NCI-H748 (cell line): ENCODE measurements around the gene NCAPG2.

Experiments
- DNase-seq: peaks from one replicate; lab custom pipeline; 2025; ENCODE audit not compliant: unreplicated experiment; lab: John Stamatoyannopoulos, UW

Gene NCAPG2, protein sequence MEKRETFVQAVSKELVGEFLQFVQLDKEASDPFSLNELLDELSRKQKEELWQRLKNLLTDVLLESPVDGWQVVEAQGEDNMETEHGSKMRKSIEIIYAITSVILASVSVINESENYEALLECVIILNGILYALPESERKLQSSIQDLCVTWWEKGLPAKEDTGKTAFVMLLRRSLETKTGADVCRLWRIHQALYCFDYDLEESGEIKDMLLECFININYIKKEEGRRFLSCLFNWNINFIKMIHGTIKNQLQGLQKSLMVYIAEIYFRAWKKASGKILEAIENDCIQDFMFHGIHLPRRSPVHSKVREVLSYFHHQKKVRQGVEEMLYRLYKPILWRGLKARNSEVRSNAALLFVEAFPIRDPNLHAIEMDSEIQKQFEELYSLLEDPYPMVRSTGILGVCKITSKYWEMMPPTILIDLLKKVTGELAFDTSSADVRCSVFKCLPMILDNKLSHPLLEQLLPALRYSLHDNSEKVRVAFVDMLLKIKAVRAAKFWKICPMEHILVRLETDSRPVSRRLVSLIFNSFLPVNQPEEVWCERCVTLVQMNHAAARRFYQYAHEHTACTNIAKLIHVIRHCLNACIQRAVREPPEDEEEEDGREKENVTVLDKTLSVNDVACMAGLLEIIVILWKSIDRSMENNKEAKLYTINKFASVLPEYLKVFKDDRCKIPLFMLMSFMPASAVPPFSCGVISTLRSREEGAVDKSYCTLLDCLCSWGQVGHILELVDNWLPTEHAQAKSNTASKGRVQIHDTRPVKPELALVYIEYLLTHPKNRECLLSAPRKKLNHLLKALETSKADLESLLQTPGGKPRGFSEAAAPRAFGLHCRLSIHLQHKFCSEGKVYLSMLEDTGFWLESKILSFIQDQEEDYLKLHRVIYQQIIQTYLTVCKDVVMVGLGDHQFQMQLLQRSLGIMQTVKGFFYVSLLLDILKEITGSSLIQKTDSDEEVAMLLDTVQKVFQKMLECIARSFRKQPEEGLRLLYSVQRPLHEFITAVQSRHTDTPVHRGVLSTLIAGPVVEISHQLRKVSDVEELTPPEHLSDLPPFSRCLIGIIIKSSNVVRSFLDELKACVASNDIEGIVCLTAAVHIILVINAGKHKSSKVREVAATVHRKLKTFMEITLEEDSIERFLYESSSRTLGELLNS

DNA sequence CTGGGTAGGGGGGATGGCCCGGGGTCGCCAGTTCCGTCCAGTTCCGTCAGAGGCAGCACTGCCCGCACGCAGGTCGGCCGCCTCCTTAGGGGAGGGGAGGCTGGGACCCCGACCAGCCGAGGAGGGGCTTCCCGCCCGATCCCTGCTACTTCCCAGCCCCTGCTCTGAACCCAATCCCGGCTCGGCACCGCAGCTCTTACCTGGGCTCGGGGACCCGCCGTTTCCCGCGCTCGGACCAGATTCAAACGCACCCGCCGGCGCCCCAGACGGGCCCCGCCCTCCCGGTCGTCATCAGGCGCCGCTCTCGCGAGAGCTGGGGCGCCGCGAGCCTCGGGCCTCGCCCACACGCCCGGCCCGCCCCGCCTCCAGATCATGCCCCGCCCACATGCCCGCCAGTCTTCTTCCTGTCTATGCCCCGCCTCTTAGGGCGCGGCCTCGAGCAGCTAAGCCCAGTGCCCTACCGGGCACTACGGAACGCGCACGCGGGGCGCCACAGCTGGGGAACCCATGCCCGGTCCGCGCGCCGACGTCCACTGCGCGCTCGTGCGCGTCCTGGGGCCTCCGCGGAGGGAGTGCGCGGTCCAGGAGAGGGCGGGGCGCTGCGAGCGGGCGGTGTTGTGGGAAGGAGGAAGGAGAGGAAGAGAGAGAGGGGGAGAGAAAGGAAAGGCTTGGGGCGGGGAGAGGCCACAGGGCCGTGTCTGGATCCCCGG lies at the start of gene NCAPG2:
NCAPG2 (minus strand) TSS at position 281 of the 710 bp plus-strand sequence. CDS start 2,905 bp downstream, outside the sequence.
- DNase-seq, result peak; percentile 99

DNA sequence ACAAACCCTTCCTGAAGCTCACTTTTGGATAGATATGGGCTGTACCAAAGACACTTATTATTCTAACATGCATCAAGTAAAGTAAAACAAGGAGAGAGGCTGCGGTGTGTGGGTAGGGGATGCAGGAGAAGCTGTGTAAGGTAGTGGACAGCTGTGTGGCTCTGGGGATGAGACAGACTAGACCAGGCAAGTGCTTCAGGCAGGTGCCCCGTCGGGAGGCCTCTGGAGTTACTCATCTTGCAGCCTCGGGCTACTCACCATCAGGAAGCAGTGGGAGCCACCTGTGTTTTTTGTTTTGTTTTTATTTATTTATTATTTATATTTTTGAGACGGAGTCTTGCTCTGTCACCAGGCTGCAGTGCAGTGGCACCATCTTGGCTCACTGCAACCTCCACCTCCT lies 49.3 kb upstream of the NCAPG2 start:
- DNase-seq, result no peak

DNA sequence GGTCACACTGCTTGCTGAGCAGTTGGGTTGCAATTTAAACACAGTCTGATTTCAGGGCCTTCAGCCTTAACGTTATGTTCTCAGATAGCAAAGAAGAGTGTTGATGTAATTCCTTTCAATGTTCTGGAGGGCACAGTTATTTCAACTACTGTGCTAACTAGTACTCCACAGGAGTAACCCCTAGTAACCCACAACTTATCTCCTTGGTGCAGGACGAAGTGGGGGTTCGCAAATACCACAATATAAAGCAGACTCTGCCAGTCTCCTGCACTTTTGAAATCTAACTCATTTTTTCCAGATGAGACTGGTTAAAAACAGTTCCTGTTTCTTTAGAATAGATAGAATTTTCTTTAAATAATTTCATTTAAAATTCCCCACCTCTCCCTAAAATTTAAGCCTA lies 47.1 kb upstream of the NCAPG2 start:
- no peak for DNase-seq

DNA sequence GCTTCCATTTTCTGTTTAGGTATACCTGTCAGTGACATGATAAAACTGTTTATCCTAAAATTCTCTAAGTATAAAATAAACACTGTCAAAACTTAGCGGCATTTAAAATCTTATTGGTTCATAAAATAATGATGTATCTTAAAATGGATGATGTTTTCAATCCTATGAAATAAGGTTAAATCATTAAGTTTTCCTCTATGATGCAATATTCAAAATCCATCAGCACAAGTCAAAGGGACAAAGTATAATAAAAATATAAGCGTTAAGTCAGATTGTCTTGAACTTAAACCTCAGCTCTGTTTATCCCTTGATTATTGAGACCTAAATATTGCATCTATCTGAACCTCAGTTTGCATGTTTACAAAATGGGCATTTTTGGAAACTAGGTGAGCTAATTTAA lies 46.6 kb upstream of the NCAPG2 start:
- DNase-seq, result no peak

DNA sequence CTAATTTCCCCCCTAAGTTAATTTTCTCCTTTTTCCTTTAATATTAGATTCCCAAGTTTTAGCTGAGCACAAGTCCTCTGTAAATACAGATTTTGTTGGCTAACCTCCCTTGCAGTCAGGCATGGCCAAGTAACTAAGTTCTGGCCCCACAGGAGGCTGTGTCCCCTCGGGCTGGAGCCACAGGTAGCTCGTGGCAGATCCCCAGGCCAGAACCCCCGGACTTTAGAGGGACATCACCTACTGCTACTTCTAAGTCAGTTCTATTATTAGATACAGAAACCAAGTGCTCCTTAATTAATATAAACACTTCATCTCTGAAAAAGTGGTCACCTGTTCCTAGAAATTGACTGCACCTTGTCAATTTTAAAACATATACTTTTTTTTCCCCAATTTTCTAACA lies 46.1 kb upstream of the NCAPG2 start:
- DNase-seq, result no peak

DNA sequence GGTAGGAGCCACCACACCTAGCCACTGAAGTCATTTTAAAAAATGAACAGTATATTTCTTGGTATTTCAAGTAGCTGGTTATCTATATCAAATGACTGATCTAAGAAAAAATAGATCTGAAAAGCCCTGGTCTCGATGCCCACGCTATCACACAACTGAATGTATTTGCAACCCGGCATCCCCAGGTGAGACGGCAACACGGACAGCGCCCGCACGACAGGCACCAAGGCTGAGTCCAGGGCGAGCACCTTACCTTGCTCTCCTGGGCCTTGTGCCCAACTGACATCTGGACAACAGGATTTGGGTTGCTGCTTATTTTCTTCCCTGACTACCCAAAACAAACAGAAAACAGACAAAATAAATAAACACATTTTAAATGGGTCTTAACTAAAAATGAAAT lies 44.8 kb upstream of the NCAPG2 start:
- DNase-seq, result no peak

DNA sequence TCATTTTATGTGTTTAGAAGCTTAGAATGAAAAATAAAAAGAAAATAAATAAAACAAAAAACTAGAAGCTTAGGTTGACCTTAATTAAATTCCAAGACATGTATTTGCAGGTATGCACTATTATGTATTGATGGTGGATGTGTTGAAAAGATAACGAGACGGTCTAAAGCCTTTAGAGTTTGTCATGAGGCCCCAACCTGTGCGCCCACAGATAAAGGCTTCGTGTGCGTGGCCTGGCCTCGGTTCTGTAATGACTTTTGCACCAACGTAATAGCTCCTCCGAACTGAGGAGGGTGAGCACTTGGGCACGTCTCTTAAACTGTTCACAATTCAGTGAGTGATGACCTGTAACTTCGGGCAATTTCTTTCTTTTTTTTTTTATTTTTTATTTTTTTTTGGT lies 43.7 kb upstream of the NCAPG2 start:
- no peak for DNase-seq

DNA sequence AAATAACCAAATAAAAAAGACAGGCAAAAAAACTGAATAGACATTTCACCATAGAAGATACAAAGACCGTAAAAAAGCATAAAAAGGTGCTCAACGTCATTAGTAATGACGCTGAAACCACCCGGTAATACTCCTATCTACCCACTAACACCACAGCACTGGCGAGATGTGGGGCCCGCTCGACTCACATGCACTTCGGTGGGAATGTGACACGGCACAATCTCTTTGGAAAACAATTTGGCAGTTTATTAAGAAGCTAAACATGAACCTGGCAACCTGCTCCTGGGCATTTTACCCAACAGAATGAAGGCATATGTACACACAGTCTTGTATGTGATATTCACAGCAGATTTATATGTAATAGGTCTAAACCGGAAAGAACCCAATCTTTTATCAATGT lies 42.8 kb upstream of the NCAPG2 start:
- no peak for DNase-seq

DNA sequence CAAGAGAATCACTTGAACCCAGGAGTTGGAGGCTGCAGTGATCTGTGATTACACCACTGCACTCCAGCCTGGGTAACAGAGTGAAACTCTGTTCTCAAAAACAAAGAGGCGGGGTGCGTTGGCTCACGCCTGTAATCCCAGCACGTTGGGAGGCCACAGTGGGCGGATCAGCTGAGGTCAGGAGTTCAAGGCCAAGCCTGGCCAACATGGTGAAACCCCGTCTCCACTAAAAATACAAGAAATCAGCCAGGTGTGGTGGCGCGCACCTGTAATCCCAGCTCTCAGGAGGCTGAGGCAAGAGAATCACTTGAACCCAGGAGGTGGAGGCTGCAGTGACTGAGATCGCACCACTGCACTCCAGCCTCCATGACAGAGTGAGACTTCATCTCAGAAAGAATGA lies 42.4 kb upstream of the NCAPG2 start:
- DNase-seq, result no peak

DNA sequence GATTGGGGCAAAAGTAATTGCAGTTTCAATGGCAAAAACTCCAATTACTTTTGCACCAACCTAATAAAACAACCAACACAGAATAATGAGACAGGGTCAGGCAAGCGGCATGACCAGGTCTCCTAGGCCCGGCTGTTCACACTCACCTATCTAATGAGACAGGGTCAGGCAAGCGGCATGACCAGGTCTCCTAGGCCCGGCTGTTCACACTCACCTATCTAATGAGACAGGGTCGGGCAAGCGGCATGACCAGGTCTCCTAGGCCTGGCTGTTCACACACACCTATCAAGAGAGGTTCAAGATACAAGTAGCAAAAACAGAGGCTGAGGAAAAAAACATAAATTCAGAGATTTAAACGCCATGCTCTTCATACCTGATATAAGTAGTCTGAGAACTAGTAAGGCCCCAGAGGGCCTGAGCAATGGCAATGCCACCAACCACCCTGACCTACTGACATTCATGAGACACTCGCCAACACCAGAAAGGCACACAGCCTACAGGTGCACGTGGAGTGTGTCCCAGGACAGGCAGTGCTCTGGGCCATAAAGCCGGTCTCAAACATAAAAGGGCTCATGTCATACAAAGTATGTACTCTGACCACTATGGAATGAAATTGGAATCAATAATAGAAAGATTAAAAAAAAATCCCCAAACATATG lies 40.6 kb upstream of the NCAPG2 start:
- no peak for DNase-seq

DNA sequence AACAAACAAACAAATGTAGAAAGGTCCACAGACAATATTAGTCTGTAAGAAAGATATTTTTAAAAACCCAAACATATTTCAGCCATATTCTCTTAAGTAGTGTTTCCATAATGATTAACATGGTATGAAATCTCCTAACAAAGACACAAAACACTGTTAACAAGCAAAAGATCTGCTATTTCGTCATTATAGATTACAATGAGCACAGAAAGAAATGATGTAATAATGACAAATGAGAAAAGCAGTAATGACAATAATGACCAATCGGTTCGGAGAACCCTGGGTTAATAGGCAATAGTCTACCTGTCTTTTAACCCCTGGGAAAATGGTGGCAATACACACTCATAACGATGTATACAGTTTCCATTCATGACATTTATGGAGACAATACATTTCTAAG lies 39.5 kb upstream of the NCAPG2 start:
- no peak for DNase-seq

DNA sequence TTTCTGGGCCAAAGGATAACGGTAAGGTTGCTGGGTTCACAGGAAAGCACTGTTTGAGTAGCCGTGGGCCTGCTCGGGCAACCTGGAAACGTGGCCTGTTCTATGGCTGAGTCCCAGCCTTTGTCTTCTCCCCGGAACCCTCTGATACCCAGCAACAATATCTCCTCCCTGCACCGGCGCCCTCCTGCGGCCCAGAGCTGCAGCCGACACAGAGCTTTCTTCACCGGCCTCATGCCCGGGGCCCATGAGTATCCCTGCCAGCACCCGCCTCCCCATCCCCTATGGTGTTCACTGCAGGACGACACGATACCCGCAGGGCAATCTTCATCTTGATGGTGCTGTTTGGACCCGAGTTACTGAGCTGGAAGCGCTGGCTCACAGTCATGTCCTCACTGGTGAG lies 38.6 kb upstream of the NCAPG2 start:
- no peak for DNase-seq

DNA sequence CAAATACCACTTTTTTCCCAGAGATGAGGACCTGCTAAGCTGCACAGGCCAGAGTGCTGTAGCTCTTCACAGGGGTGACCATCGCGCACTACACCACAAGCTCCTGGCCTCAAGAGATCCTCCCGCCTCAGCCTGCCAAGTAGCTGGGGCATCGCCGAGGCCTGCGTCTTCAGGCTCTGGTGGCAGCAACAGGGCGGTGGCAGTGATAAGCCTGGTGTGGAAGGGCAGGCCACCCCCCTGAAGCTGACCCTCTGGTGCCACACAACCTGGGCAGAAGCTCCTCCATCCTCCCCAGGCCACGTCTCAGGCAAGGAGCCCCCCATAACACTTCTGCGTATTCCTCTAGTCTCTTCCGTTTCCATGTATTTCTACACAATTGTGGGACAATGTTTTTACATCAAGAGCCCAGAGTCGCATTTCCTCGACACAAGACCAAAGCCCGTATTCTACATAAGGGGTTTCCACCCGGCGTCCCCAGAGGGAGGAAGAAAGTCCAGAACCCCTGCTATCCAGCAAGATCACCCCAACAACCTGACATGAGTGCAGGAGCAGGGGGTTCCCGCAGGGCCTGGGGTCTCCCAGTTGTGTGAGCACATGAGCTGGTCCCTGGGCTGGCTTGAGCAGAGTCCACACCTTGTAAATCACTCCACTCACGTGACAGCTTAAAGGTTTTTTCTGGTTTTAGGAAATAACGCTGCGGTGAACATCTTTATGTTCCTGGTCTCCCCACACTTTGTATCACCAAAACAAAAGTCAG lies 37.6 kb upstream of the NCAPG2 start:
- no peak for DNase-seq

DNA sequence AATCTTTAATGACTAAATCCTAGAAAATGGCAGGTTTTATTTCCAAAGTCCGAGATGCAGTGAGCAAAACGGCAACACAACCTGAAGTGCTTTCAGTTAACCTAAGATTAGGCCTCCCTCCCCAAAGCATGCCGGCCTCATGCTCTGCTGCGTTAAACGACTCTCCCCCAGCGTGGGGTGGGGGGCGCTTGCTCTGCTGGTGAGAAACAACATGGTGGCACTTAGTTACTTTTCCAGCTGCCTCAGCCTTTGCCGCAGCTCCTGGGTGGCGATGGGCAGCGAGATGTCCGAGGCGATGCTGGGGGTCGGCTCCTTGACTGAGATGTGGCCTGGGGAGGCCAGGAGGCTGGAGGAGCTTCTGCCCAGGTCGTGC lies 36.7 kb upstream of the NCAPG2 start:
- DNase-seq, result no peak

DNA sequence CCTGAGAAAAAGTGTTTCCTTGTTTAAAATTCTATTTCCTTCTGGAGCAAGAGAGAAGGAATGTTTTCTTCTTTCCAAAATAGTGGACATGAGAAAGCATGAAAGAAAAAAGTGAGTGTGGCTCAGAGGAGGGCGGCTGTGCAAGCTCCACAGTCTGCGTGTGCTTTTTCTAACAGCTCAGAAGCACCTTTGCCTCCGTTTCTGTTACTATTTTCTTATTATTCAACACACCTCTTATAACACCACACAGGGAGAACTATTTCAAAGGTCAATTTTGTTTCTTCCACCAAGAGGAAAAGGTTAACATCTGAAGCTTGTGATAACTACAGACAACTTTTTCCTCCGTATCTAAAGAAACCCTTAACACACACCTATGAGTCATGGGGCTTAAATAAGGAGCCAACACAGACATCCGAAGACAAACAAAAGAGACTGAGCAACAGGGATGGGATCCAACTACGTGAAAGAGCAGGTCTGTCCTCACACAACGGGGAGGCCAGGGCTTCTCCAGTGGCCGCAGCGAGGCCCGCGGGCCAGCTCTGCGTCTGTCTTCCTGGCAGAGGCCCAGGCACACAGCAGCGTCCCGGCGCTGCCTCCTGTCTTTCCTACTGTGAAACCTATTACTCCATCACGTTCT lies 36.2 kb upstream of the NCAPG2 start:
- DNase-seq, result no peak

DNA sequence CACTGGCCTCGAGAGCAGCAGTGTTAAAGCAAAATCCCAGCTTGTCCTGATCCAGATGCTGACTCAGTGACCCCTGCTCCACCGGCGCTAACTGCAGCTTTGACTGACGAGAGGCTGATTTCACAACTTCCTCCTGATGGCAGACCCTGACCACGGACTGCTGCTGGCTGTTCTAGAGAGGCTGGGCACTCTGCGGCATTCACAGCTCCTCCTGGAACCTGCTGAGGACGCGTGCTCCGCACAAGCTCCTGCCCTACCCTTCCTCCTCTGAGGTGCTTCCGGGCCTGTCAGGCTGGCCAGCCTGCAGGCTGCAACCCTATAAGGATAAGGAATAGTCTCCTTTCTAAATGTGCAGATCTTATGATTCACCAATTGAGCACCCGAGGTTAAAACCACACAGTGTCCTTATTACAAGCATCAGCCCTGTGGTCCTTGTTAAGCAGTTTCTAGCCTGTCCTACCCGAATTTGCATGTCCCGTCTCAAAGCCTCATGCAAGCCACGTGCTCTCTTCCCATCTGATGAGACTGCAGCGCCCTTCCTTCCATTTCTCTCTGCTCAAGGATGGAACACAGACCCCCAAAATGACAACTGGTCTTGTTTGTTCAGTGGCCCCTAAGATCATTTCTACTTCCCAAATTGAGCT lies 35.5 kb upstream of the NCAPG2 start:
- no peak for DNase-seq

DNA sequence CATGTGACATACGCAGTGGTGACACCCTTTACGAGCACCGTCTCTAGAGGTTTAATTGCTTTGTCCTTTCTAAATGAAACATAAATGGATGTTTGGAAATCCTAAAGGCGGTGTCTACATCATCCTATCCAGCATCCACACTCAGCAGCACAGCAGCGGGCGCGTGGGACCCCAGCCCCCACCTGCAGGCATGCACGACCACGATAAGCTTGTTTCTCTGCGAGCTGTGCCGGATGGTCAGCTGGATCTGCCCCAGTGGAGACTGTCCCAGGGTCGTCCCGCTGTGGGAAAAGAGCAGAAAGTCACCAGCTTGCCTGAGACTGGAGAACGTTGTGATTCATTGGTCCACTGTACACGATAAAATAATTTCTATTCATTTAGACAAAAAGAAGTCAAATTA lies 34.2 kb upstream of the NCAPG2 start:
- DNase-seq, result no peak

DNA sequence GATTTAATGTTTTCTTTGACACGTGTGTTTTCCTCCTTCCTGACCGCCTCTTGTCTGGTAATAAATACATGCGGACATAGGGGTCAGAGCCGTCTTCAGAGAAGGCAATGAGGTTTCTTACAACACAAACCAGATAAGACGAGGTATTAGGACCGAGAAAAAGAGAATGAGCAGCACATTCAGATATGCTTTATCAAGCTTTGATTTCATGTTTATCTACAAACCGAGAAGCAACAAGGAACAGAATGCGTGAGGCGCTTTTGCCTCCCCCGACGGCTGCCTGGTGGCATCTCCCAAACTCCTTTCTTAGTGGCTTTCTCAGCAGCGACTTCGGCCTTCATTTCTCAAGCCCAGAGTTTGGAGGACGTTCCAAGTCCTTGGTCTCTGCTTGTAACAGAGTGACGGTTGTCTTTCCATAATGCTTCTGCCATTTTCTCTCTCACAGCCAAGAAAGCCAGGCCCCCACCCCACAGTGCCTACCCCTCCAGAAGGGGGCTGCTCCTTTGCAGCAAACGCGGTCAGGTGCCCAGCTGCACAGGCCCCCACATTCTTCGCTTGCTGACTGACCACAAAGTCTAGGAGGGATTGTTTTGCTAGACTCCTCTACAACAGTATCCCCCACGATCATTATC lies 32.6 kb upstream of the NCAPG2 start:
- no peak for DNase-seq
